ENCODE results near the gene UBAC1. TPM values are rescaled to one million over a fixed set of nuclear protein-coding genes. Genes with fewer than 3 reads are reported as not detected.

Gene UBAC1
- 50.7 and 55.4 TPM in 2 replicates for total RNA-seq (2022)
- Bru-seq, nascent RNA, result percentile 63 among the genes with signal in this experiment
- percentile 66 among the genes with signal in this experiment for BruChase-seq, experiment 1, labeled RNA remaining after a 2-hour chase
- BruChase-seq, experiment 2, labeled RNA remaining after a 6-hour chase, result percentile 69 among the genes with signal in this experiment
- long read RNA-seq, transcript UBAC1-201 (10 exons, 1,867 nt), result major isoform, 80 of 91 reads
- long read RNA-seq, partial matches to known transcripts, result 1 of 91 reads
- long read RNA-seq, other reads (novel, unspliced or antisense), result 10 of 91 reads

- Histone ChIP-seq H3K36me3 (ENCODE audit: control insufficient read depth, insufficient read depth, low read length) (no peaks in the 10 kb centered on the region), H3K4me1 (peaks cover 8% of the 10 kb centered on the region), H3K4me3 (ENCODE audit: low read depth, low read length) (peak within 1 kb of the TSS; percentile 92), H3K9me3 (no peaks in the 10 kb centered on the region), H3K27me3 (replicated peaks; ENCODE audit: control insufficient read depth, insufficient read depth, low read length) (no peaks in the 10 kb centered on the region)
- H3K36me3 Mint-ChIP-seq (ENCODE audit: insufficient read depth, unreplicated experiment), result peaks cover 17% of the 10 kb centered on the region
- TF ChIP-seq, protein P1, sequence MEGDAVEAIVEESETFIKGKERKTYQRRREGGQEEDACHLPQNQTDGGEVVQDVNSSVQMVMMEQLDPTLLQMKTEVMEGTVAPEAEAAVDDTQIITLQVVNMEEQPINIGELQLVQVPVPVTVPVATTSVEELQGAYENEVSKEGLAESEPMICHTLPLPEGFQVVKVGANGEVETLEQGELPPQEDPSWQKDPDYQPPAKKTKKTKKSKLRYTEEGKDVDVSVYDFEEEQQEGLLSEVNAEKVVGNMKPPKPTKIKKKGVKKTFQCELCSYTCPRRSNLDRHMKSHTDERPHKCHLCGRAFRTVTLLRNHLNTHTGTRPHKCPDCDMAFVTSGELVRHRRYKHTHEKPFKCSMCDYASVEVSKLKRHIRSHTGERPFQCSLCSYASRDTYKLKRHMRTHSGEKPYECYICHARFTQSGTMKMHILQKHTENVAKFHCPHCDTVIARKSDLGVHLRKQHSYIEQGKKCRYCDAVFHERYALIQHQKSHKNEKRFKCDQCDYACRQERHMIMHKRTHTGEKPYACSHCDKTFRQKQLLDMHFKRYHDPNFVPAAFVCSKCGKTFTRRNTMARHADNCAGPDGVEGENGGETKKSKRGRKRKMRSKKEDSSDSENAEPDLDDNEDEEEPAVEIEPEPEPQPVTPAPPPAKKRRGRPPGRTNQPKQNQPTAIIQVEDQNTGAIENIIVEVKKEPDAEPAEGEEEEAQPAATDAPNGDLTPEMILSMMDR (IDR thresholded peaks at IDR 0.05; ENCODE audit: insufficient read depth in 1 of 2, low read depth in 1 of 2, low read length in 1 of 2, severe bottlenecking in 1 of 2, unreplicated experiment in 1 of 2), result peak; percentile 30 to 31
- ChIA-PET CTCF (interaction anchor here (0.7 to 1.1 kb wide), 3 partner anchors 54 to 156 kb away, joined by 3 to 4 read pairs (median 3); partner anchors contain the start of gene CAMSAP1), POLR2A (interaction anchor here (0.6 to 0.7 kb wide), 2 partner anchors 54 to 259 kb away, joined by 3 to 4 read pairs; partner anchors contain the start of genes CAMSAP1 and KCNT1)
- intact Hi-C loops (cut with micrococcal nuclease; ENCODE audit: unreplicated experiment), result loop anchor here (2.0 kb wide), 1 partner anchor 158 kb away; the partner anchor contains the start of gene TMEM250
- H3K4me1 Mint-ChIP-seq (ENCODE audit: low read depth, unreplicated experiment), result peaks cover 18% of the 10 kb centered on the region
- no TSS peak for BruUV-seq (replicated peaks)
- no peaks in the 10 kb centered on the region for H3K9me3 Mint-ChIP-seq (ENCODE audit: unreplicated experiment)
- peak within 1 kb of the TSS; percentile 67 for H3K4me3 Mint-ChIP-seq (ENCODE audit: unreplicated experiment)
- H3K27me3 Mint-ChIP-seq (ENCODE audit: insufficient read depth, unreplicated experiment), result peaks cover 6% of the 10 kb centered on the region
- H3K27ac Mint-ChIP-seq (ENCODE audit: unreplicated experiment), result peak within 1 kb of the TSS; percentile 63
- peak; percentile 96 for DNase-seq
Measured at GRCh38 chr9:135961277-135961715, at the start of gene UBAC1. UBAC1 (minus strand) TSS chr9:135961373; CDS start chr9:135961162, 211 bp downstream.

GRCh38 chr9:136010615-136011361 is 49.6 kb upstream of the UBAC1 start:
- ChIA-PET CTCF (no interaction called here), POLR2A (no interaction called here)
- Histone ChIP-seq H3K36me3 (ENCODE audit: control insufficient read depth, insufficient read depth, low read length) (no peaks in the 10 kb centered on the region; the same call in 1 of the 2 replicates), H3K4me1 (peaks cover 26% of the 10 kb centered on the region), H3K4me3 (ENCODE audit: low read depth, low read length) (no peak overlapping the region), H3K27me3 (replicated peaks; ENCODE audit: control insufficient read depth, insufficient read depth, low read length) (no peaks in the 10 kb centered on the region), H3K9me3 (no peaks in the 10 kb centered on the region)
- H3K27me3 Mint-ChIP-seq (ENCODE audit: insufficient read depth, unreplicated experiment), result no peaks in the 10 kb centered on the region
- H3K36me3 Mint-ChIP-seq (ENCODE audit: insufficient read depth, unreplicated experiment), result peaks cover 20% of the 10 kb centered on the region
- no peak overlapping the region for H3K27ac Mint-ChIP-seq (ENCODE audit: unreplicated experiment)
- DNase-seq, result no peak
- no peak overlapping the region for H3K4me3 Mint-ChIP-seq (ENCODE audit: unreplicated experiment)
- TF ChIP-seq, protein P1 (IDR thresholded peaks at IDR 0.05; ENCODE audit: insufficient read depth in 1 of 2, low read depth in 1 of 2, low read length in 1 of 2, severe bottlenecking in 1 of 2, unreplicated experiment in 1 of 2), result no peak
- peaks cover 16% of the 10 kb centered on the region for H3K4me1 Mint-ChIP-seq (ENCODE audit: low read depth, unreplicated experiment)
- intact Hi-C loops (cut with micrococcal nuclease; ENCODE audit: unreplicated experiment), result no loop called here
- no TSS peak for BruUV-seq (replicated peaks)
- H3K9me3 Mint-ChIP-seq (ENCODE audit: unreplicated experiment), result no peaks in the 10 kb centered on the region

GRCh38 chr9:136010176-136010575 is 49.0 kb upstream of the UBAC1 start:
- POLR2A ChIA-PET, result no interaction called here
- Mint-ChIP-seq H3K27ac (ENCODE audit: unreplicated experiment) (no peak overlapping the region), H3K4me1 (ENCODE audit: low read depth, unreplicated experiment) (peaks cover 16% of the 10 kb centered on the region), H3K36me3 (ENCODE audit: insufficient read depth, unreplicated experiment) (peaks cover 25% of the 10 kb centered on the region), H3K4me3 (ENCODE audit: unreplicated experiment) (no peak overlapping the region), H3K9me3 (ENCODE audit: unreplicated experiment) (no peaks in the 10 kb centered on the region), H3K27me3 (ENCODE audit: insufficient read depth, unreplicated experiment) (no peaks in the 10 kb centered on the region)
- TF ChIP-seq, protein P1 (IDR thresholded peaks at IDR 0.05; ENCODE audit: insufficient read depth in 1 of 2, low read depth in 1 of 2, low read length in 1 of 2, severe bottlenecking in 1 of 2, unreplicated experiment in 1 of 2), result no peak
- no peak for DNase-seq
- Histone ChIP-seq H3K4me3 (ENCODE audit: low read depth, low read length) (no peak overlapping the region), H3K27me3 (replicated peaks; ENCODE audit: control insufficient read depth, insufficient read depth, low read length) (no peaks in the 10 kb centered on the region), H3K36me3 (ENCODE audit: control insufficient read depth, insufficient read depth, low read length) (no peaks in the 10 kb centered on the region; the same call in 1 of the 2 replicates), H3K4me1 (peaks cover 20% of the 10 kb centered on the region), H3K9me3 (no peaks in the 10 kb centered on the region)
- CTCF ChIA-PET, result no interaction called here
- intact Hi-C loops (cut with micrococcal nuclease; ENCODE audit: unreplicated experiment), result no loop called here
- no TSS peak for BruUV-seq (replicated peaks)

Measured in Caco-2 (cell line).